Activated CD4-positive, alpha-beta T cell treated with anti-CD3 and anti-CD28 coated beads, Interleukin-2, Interleukin-4, amounts not matched to agents 100 ng/mL and 50 ng/mL, durations not matched to agents 16 hours and 8 hours (primary cell): ENCODE measurements around the gene HOXD12.

Experiments used
- DNase-seq: peaks from one replicate; pipeline ENCODE4 v3.0.0-alpha.2; 2020; ENCODE audit warnings: low spot score

The HOXD12 gene

GRCh38 chr2:176130957-176131847, 31.6 kb downstream of the HOXD12 start:
- no peak for DNase-seq

- no peak for DNase-seq
Measured at GRCh38 chr2:176131848-176132158, 32.2 kb downstream of the HOXD12 start.

- DNase-seq = no peak
Measured at GRCh38 chr2:176132205-176133171, 32.9 kb downstream of the HOXD12 start.

- no peak for DNase-seq
Measured at GRCh38 chr2:176133389-176133788, 33.8 kb downstream of the HOXD12 start.

- no peak for DNase-seq
Measured at GRCh38 chr2:176134035-176134434, 34.4 kb downstream of the HOXD12 start.

GRCh38 chr2:176135035-176135440, 35.4 kb downstream of the HOXD12 start:
- DNase-seq = no peak

GRCh38 chr2:176136374-176137251, 37.0 kb downstream of the HOXD12 start:
- DNase-seq = no peak

- DNase-seq = no peak
Measured at GRCh38 chr2:176137252-176137580, 37.6 kb downstream of the HOXD12 start.

GRCh38 chr2:176137906-176138305, 38.3 kb downstream of the HOXD12 start:
- DNase-seq = no peak

- no peak for DNase-seq
Measured at GRCh38 chr2:176138526-176138922, 38.9 kb downstream of the HOXD12 start.

- no peak for DNase-seq
Measured at GRCh38 chr2:176138923-176139660, 39.5 kb downstream of the HOXD12 start.

GRCh38 chr2:176139661-176140512, 40.3 kb downstream of the HOXD12 start:
- DNase-seq = no peak

GRCh38 chr2:176140513-176141317, 41.1 kb downstream of the HOXD12 start:
- DNase-seq = peak; percentile 58

- DNase-seq = no peak
Measured at GRCh38 chr2:176142281-176142680, 42.7 kb downstream of the HOXD12 start.

- DNase-seq = no peak
Measured at GRCh38 chr2:176145085-176145969, 45.7 kb downstream of the HOXD12 start.

GRCh38 chr2:176146101-176146500, 46.5 kb downstream of the HOXD12 start:
- no peak for DNase-seq

- no peak for DNase-seq
Measured at GRCh38 chr2:176146645-176147044, 47.0 kb downstream of the HOXD12 start.

- DNase-seq = no peak
Measured at GRCh38 chr2:176147210-176147799, 47.7 kb downstream of the HOXD12 start.
